HUES48 (cell line): Measurements from ENCODE around the gene PGAM4.

ENCODE experiments used
- H3K27ac ChIP-seq: one replicate; pipeline ENCODE4 v1.7.0; 2013; ENCODE audit warnings: low read depth, low read length, inconsistent platforms
- H3K27me3 ChIP-seq: 2 replicates; pipeline ENCODE4 v1.6.1; 2013; ENCODE audit warnings: mild to moderate bottlenecking, low read length; ENCODE audit not compliant: control insufficient read depth, insufficient read depth
- H3K36me3 ChIP-seq: 2 replicates; pipeline ENCODE4 v1.6.1; 2013; ENCODE audit warnings: low read length; ENCODE audit not compliant: control insufficient read depth, insufficient read depth
- H3K4me1 ChIP-seq: 2 replicates; pipeline ENCODE4 v1.6.1; 2013; ENCODE audit warnings: mild to moderate bottlenecking, low read length; ENCODE audit not compliant: control insufficient read depth, insufficient read depth
- H3K4me3 ChIP-seq: 2 replicates; pipeline ENCODE4 v1.5.1; 2013; ENCODE audit warnings: mild to moderate bottlenecking, low read depth, low read length
- H3K9ac ChIP-seq: 2 replicates; pipeline ENCODE4 v1.6.1; 2013; ENCODE audit warnings: mild to moderate bottlenecking, low read depth, low read length, moderate library complexity
- H3K9me3 ChIP-seq: 2 replicates; pipeline ENCODE4 v1.6.1; 2013; ENCODE audit warnings: low read length; ENCODE audit not compliant: control insufficient read depth, insufficient read depth

The PGAM4 gene

GRCh38 chrX:77969538-77969937, at the start of gene PGAM4:
TSS of gene PGAM4 (minus strand) at chrX:77969638. CDS start at chrX:77969638, 0 bp downstream.
- Histone ChIP-seq H3K4me1 (no peaks in the 10 kb centered on the region), H3K27me3 (no peaks in the 10 kb centered on the region), H3K36me3 (no peaks in the 10 kb centered on the region), H3K9ac (no peak within 1 kb of the TSS), H3K27ac (no peak within 1 kb of the TSS), H3K4me3 (no peak within 1 kb of the TSS), H3K9me3 (peaks cover 16% of the 10 kb centered on the region)

GRCh38 chrX:78011846-78012245, 42.4 kb upstream of the PGAM4 start:
- Histone ChIP-seq H3K9ac (no peak overlapping the region), H3K27me3 (no peaks in the 10 kb centered on the region), H3K4me1 (no peaks in the 10 kb centered on the region), H3K4me3 (no peak overlapping the region), H3K36me3 (no peaks in the 10 kb centered on the region), H3K27ac (no peak overlapping the region), H3K9me3 (peaks cover 21% of the 10 kb centered on the region; the same call in 1 of the 2 replicates)

DNA sequence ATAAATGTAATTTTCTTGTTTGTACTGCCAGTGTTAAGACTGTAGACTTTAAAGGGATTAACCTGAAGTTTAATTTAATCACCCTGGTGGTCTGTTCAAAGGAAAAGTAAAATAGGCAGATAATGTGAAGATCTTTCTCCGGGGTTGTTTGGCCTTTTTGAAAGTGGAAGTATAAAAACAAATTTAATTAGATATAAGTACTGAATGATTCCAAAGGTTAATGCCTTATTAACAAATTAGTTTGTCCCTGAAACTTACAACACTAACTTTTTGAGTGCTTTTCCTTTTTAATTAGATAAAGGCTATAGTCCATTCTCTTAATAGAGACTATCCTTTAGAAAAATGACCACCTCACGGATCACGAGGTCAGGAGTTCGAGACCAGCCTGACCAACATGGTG, 10.4 kb upstream of the PGAM4 start:
- no peaks in the 10 kb centered on the region for H3K27me3 ChIP-seq
- H3K9me3 ChIP-seq, result peaks cover 23% of the 10 kb centered on the region
- no peaks in the 10 kb centered on the region for H3K36me3 ChIP-seq
- no peak overlapping the region for H3K4me3 ChIP-seq
- no peaks in the 10 kb centered on the region for H3K4me1 ChIP-seq
- no peak overlapping the region for H3K27ac ChIP-seq
- no peak overlapping the region for H3K9ac ChIP-seq

DNA sequence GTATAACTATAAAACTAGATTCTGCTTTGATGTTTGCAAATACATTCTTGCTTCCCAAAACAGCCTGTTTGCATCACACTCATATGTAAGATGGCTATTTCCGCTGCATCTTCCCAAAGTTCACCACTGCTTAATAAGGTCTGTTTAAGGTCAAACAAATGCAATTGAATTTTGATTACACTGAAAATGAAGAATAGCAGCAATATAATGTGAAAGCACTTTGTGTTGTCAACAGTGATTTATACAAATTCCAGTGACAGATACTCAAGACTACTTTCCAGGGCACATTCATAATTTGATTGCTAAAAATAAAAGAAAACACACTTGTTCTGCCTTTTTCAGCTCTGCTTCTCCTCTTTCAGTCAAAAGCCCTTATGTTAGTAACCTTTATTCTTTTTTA, 8.1 kb upstream of the PGAM4 start:
- H3K36me3 ChIP-seq, result no peaks in the 10 kb centered on the region

DNA sequence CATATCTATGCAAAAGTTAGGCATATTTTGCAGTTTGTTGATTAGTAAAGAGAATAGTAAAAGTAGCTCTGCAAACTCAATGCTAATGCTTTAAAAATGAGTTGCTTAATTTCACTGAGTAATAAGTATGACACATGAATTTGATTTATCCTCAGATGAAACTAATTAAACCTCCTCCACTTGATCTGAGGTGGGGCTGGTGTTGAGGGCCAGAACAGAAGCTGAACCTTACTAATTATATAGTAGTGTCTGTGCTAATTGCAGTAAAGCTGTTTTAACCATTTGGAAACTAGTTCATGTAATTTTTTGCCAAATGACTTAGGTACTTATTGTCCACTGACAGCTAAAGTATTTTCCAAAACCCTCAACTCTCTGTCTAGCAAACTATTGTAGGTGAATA, 7.7 kb upstream of the PGAM4 start:
- H3K4me1 ChIP-seq, result no peaks in the 10 kb centered on the region
- no peaks in the 10 kb centered on the region for H3K36me3 ChIP-seq
- H3K4me3 ChIP-seq, result no peak overlapping the region
- no peaks in the 10 kb centered on the region for H3K27me3 ChIP-seq
- no peak overlapping the region for H3K9ac ChIP-seq
- peaks cover 26% of the 10 kb centered on the region for H3K9me3 ChIP-seq
- H3K27ac ChIP-seq, result no peak overlapping the region

More for the DNA sequence above, 8.1 kb upstream of the PGAM4 start:
- Histone ChIP-seq H3K9ac (no peak overlapping the region), H3K27ac (no peak overlapping the region), H3K9me3 (peaks cover 31% of the 10 kb centered on the region), H3K4me1 (no peaks in the 10 kb centered on the region), H3K4me3 (no peak overlapping the region), H3K27me3 (no peaks in the 10 kb centered on the region)

- Histone ChIP-seq H3K9ac (no peak overlapping the region), H3K9me3 (peaks cover 30% of the 10 kb centered on the region), H3K27me3 (no peaks in the 10 kb centered on the region), H3K4me3 (no peak overlapping the region), H3K36me3 (no peaks in the 10 kb centered on the region), H3K27ac (no peak overlapping the region), H3K4me1 (no peaks in the 10 kb centered on the region)
Measured at GRCh38 chrX:77975755-77976154, 6.3 kb upstream of the PGAM4 start.

- Histone ChIP-seq H3K27me3 (no peaks in the 10 kb centered on the region), H3K36me3 (no peaks in the 10 kb centered on the region), H3K27ac (no peak overlapping the region), H3K4me3 (no peak overlapping the region), H3K9me3 (peaks cover 14% of the 10 kb centered on the region), H3K9ac (no peak overlapping the region), H3K4me1 (no peaks in the 10 kb centered on the region)
Measured at GRCh38 chrX:77967631-77968030, 1.8 kb downstream of the PGAM4 start.

DNA sequence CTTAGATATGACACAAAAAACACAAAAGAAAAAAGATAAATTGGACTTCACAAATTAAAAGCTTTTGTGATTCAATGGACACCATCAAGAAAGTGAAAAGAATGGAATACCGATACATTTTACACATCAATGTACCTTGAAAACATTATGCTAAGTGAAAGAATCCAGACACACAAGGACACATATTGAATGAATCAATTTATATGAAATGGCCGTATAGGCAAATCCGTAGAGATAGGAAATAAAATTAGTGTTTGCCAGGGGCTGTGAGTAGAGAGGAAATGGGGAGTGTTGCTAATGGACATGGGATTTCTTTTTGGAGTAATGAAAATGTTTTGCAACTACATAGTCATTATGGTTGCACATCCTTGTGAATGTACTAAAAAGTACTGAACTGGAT, 3.1 kb downstream of the PGAM4 start:
- Histone ChIP-seq H3K27ac (no peak overlapping the region), H3K4me1 (no peaks in the 10 kb centered on the region), H3K9ac (no peak overlapping the region), H3K4me3 (no peak overlapping the region), H3K9me3 (peaks cover 18% of the 10 kb centered on the region; the same call in 1 of the 2 replicates), H3K27me3 (no peaks in the 10 kb centered on the region), H3K36me3 (no peaks in the 10 kb centered on the region)

GRCh38 chrX:77962068-77962902, 7.2 kb downstream of the PGAM4 start:
- Histone ChIP-seq H3K9me3 (peaks cover 20% of the 10 kb centered on the region; the same call in 1 of the 2 replicates), H3K27me3 (no peaks in the 10 kb centered on the region), H3K9ac (no peak overlapping the region), H3K4me1 (no peaks in the 10 kb centered on the region), H3K4me3 (no peak overlapping the region), H3K27ac (no peak overlapping the region), H3K36me3 (no peaks in the 10 kb centered on the region)

DNA sequence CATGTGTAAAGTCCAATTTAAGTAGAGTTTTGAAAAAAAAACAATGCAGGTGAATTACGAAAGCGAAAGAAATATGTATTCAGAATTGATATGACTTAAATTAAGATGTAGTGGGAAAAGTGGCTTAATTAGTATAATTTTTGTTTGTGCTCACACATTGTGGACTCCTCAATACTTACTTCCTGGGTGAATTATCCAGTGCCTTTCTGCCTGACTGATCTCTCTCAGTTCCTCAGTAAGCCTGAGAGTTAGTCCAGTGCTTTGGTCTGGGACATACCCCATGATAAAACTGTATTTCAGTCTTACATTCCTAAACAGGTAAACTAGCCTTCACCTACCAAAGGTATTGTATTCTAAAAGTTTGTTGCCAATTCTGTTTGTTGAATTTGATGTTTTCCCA, 8.4 kb downstream of the PGAM4 start:
- Histone ChIP-seq H3K27me3 (no peaks in the 10 kb centered on the region), H3K36me3 (no peaks in the 10 kb centered on the region), H3K27ac (no peak overlapping the region), H3K4me1 (no peaks in the 10 kb centered on the region), H3K9ac (no peak overlapping the region), H3K4me3 (no peak overlapping the region), H3K9me3 (peaks cover 20% of the 10 kb centered on the region; the same call in 1 of the 2 replicates)

GRCh38 chrX:77960567-77960966, 8.9 kb downstream of the PGAM4 start:
- Histone ChIP-seq H3K4me1 (no peaks in the 10 kb centered on the region), H3K27me3 (no peaks in the 10 kb centered on the region), H3K9me3 (peaks cover 20% of the 10 kb centered on the region; the same call in 1 of the 2 replicates), H3K36me3 (no peaks in the 10 kb centered on the region), H3K27ac (no peak overlapping the region), H3K9ac (no peak overlapping the region), H3K4me3 (no peak overlapping the region)
